T1000 (cell line): ENCODE results near the gene VENTX.

Experiments used
- DNase-seq: peaks from one replicate; lab custom pipeline; 2025; ENCODE audit warnings: mixed read lengths; lab: John Stamatoyannopoulos, UW

Gene VENTX, protein sequence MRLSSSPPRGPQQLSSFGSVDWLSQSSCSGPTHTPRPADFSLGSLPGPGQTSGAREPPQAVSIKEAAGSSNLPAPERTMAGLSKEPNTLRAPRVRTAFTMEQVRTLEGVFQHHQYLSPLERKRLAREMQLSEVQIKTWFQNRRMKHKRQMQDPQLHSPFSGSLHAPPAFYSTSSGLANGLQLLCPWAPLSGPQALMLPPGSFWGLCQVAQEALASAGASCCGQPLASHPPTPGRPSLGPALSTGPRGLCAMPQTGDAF

GRCh38 chr10:133237588-133238465, at the start of gene VENTX:
Gene VENTX (plus strand): TSS chr10:133237855. CDS start chr10:133237915, 60 bp downstream.
- DNase-seq = no peak

GRCh38 chr10:133187906-133188681, 49.6 kb upstream of the VENTX start:
- DNase-seq = no peak

DNA sequence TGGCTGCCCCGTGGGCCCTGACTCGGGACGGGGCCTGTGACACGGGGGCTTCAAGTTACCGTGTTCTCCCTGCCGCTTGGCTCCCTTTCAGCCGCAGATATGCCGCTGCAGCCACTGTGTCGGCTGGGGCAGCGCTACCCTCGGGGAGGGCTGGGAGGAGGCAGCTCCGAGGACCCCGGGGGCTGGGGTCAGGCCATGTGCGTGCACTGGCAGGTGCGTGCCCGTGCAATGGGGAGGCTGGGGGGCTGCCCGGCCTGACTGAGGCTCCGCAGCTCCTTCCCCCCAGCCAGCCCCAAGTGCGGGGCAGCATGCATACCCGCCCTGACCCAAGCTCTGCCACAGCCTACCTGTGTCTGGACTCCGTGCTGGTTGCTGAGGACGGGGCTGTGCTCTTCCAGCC, 48.4 kb upstream of the VENTX start:
- DNase-seq = no peak

GRCh38 chr10:133189726-133190125, 47.9 kb upstream of the VENTX start:
- no peak for DNase-seq

DNA sequence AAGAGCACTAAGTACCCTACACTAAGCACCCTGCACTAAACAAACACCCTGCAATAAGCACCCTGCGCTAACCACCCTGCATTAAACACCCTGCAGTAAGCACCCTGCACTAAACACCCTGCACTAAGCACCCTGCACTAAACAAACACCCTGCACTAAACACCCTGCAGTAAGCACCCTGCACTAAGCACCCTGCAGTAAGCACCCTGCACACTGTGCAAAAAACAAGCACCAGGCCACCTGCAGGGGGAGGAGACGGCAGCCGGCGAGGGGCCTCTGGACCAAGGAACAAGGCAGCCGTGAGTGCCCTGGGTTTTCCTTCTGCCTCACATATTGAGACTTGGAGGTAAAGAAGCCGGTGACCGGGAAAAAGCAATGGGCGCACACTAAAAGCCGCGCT, 47.4 kb upstream of the VENTX start:
- no peak for DNase-seq

GRCh38 chr10:133191651-133192050, 46.0 kb upstream of the VENTX start:
- no peak for DNase-seq

DNA sequence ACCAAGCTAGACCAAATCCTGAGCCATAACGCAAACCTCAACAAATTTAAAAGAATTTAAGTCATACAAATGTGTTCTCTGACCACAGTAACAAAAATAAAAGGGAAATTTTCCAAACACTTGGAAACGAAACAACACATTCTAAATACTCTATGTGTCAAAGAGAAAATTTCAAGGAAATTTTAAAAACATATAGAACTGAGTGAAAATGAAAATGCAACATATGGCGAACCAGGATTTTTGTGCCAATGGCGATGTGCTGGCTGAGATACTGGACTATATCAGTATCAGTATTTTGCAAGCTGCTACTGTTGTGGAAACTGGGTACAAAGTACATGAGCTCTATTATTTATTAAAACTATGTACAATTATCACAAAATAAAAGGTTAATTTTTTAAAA, 43.5 kb upstream of the VENTX start:
- no peak for DNase-seq

- DNase-seq = no peak
Observed at GRCh38 chr10:133195096-133195495, 42.6 kb upstream of the VENTX start.

DNA sequence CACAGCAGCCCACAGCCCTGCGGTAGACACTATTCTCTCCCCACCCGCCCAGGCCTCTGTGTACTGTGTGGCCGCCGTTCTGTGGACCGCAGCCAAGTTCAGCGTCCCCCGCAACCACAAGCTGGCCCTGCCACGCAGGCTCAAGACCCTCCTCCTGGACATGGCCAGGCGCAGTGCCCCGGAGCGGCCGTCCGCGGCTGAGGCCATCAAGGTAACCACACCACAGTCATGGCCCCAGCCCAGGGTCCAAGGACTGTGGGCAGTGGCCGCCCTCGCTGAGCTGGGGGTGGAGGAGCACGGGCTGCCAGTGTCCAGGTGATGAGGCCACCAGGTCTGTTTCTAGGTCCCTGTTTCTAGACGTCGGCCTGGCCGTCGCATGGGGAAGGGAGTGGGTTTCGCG, 42.0 kb upstream of the VENTX start:
- DNase-seq = no peak

DNA sequence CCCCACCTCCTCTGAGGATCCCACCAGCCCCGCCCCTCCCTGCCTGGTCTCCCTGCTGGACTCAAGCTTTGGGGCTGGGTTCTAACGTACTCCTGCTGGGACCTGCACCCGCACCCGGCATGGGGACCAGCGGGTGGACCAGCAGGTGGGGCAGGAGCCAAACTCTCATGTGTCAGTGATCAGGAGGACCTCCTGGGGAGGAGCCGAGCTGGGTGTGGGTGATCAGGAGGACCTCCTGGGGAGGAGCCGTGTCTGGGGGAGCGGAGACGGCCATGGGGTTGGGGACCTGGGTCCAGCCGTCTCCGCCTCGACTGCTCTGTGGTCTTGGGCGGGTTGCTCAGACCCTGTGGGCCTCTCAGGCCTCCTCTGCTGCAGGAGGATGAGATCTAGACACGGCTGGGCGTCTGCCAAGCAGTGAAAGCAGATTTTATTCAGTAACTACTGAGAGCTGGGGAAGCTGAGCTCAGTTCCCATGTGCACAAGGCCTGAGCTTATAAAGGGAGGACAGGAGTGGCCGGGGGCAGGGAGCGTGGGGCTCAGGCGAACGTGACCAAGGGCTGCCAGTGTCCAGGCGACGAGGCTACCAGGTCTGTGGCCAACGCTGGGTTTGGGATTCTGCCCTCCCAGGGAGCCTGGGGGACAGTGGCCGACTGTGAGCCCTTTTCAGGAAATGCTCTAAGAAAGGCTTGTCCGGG, 41.3 kb upstream of the VENTX start:
- DNase-seq = no peak

GRCh38 chr10:133196936-133197758, 40.5 kb upstream of the VENTX start:
- DNase-seq = no peak

DNA sequence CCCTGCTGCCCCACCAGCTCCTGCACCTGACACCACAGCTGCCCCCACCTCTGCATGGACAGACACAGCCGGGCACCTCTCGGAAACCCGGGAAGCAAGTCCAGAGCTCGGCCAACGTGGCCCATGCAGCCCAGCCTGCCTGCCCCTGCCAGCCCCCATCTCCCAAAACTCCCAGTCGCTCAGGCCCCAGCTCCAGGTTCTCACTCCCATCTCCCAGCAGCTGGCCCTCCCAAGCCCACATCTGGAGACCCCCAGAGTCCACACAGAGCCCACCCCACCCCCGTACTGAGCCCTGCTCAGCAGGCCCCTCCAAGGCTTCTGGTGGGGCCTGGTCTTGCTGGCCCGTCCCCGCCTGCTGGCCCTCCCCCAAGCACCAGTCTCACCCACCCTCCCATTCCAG, 39.9 kb upstream of the VENTX start:
- no peak for DNase-seq

GRCh38 chr10:133198206-133198605, 39.4 kb upstream of the VENTX start:
- DNase-seq = no peak

DNA sequence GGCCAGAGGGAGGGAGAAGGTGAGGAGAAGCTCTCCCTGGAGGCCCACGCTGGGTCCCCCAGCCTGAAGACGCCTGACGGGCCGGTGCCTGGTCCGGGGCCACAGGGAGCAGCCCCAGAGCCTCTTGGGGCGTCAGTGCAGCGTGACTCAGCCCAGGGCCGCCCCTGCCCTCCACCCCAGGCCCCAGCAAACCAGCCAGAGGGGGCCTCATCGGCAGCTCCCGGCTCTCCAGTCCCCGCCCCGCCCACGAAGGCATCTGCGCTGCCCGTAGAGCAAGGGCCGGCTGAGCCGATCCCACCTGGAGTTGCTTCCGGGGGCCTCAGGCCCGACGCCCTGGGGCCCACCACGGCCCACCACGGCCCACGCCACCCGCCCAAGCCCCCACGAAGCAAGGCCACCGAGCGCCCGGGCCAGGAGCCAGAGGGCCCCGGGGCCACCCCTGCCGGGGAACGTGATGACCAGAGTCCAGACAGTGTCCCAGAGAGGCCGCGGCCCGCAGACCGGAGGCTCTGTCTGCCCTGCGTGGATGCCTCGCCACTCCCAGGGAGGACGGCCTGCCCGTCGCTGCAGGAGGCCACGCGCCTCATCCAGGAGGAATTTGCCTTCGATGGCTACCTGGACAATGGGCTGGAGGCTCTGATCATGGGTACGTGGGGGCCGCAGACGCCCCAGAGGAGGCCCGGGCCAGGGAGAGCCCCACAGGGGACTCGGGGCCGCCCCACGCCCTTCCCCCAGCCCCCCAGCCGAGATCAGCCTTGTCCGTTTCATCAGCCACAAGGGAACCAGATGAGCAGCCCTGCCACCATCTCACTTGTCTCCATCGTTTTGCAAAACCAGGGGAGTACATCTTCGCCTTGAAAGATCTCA, 38.8 kb upstream of the VENTX start:
- DNase-seq = no peak

DNA sequence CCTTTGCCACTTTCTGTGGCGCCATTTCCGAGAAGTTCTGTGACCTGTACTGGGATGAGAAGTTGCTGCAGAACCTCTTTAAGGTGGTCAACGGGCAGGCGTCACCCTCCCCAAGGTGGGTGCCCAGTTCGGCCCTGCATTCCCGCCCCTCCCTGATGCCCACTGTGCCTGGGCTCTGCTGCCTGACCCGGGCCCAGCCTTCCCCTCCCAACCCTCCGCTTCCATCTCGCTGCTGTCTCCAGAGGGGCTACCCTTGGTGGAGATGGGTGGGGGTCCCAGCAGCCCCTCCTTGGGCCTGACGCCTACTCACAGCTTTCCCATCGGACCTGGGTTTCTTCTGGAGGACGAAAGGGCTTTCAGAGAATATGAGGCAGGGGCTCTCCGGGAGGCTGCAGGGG, 38.2 kb upstream of the VENTX start:
- DNase-seq = no peak

DNA sequence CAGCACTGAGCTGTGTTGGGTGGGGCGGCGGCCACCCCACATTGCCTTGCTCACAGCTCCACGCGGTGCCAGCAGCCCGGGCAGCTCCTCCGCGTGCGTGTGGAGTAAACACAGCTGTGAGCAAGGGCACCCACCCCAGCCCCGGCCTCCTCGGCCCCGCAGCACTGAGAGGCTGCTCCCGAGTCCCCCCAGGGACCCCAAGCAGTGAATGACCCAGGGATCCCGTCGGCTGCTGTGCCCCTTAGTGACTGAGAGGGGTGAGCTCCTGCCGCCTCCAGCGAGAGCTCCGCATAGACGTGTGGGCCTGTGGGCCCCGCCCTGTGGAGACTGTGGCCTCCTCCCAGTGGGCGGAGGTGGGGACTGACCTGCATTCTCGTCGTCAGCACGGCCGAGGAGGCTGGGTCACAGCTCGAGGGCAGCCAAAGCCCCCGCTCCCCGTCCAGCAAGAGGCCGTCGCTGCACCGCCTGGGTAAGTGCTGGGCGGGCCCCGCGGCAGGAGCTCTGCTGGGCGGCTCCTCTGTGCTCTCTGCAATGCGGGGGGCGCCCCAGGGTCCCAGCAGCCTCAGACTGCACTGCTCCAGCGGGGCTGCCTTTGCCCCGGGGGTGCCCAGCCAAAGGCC, 37.6 kb upstream of the VENTX start:
- DNase-seq = no peak

GRCh38 chr10:133200621-133201031, 37.0 kb upstream of the VENTX start:
- DNase-seq = no peak

DNA sequence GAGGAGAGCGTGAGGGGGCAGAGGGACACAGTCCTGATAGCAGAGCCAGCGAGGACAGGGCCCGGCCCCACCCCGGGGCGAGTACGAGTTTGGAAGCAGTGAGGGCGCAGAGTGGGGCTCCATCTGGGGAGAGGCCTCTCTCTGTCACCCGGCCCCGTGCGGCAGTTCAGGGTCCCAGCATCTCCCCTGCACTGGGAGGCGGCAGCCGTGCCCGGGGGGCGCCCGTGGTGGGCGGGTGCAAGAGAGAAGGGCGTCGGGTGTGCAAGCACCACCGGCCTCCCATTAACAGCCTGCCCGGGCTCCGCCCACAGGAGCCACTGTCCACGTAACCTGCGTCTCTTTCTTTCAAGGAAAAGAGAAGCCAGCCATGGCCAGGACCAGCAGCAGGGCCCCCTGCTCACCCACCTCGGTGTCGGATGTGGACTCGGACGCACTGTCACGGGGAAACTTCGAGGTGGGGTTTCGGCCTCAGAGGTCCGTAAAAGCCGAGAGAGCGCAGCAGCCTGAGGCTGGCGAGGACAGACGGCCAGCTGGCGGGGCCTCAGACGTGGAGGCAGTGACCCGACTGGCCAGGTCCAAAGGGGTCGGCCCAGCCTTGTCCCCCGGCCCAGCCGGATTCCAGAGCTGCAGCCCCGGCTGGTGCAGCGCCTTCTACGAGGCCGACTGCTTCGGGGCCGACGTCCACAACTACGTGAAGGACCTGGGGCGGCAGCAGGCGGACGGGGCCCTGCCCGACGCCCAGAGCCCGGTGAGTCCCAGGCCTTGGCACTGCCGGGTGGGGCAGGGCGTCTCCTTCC, 36.3 kb upstream of the VENTX start:
- DNase-seq = no peak
